AG10803 (cell line): ENCODE measurements around the gene DDAH1.

Experiments used
- DNase-seq: peaks from one replicate; pipeline ENCODE4 v3.0.0; 2010; ENCODE audit warnings: low read depth
- H3K4me3 ChIP-seq: 2 replicates; pipeline ENCODE4 v1.5.1; 2011; ENCODE audit warnings: mild to moderate bottlenecking, low read length, control low read depth
- CTCF ChIP-seq: conservative IDR thresholded peaks from 2 replicates; pipeline ENCODE4 v1.5.1; 2011; ENCODE audit warnings: mild to moderate bottlenecking, low read length, control low read depth, inconsistent platforms

The DDAH1 gene

GRCh38 chr1:85297855-85298629 is 166.9 kb downstream of the DDAH1 start:
- no peak for TF ChIP-seq CTCF
- DNase-seq, result peak; percentile 98
- peak overlapping the region; percentile 26 for H3K4me3 ChIP-seq

GRCh38 chr1:85297538-85297854 is 167.5 kb downstream of the DDAH1 start:
- no peak for TF ChIP-seq CTCF
- no peak for DNase-seq
- H3K4me3 ChIP-seq, result peak overlapping the region; percentile 26

GRCh38 chr1:85296980-85297379 is 168.0 kb downstream of the DDAH1 start:
- no peak overlapping the region for H3K4me3 ChIP-seq
- DNase-seq, result peak; percentile 64
- TF ChIP-seq CTCF, result no peak

- TF ChIP-seq CTCF, result no peak
- DNase-seq, result no peak
- H3K4me3 ChIP-seq, result no peak overlapping the region
Measured at GRCh38 chr1:85295654-85296053, 169.3 kb downstream of the DDAH1 start.

- peak; percentile 60 for DNase-seq
- TF ChIP-seq CTCF, result no peak
- H3K4me3 ChIP-seq, result no peak overlapping the region
Measured at GRCh38 chr1:85295006-85295431, 169.9 kb downstream of the DDAH1 start.

- no peak overlapping the region for H3K4me3 ChIP-seq
- TF ChIP-seq CTCF, result no peak
- DNase-seq, result peak; percentile 51
Measured at GRCh38 chr1:85290826-85291225, 174.1 kb downstream of the DDAH1 start.

- no peak for DNase-seq
- H3K4me3 ChIP-seq, result no peak overlapping the region
- no peak for TF ChIP-seq CTCF
Measured at GRCh38 chr1:85289848-85290335, 175.1 kb downstream of the DDAH1 start.
